ENCODE measurements around the gene HCRTR1.
"Not testable (repeated sequence)": the region's sequence is repeated elsewhere in the genome, so short reads cannot be mapped to it uniquely, and the experiment has no call there.

Gene HCRTR1

GRCh38 chr1:31581821-31582810 is 35.4 kb upstream of the HCRTR1 start:
- DNase-seq = no peak

GRCh38 chr1:31583082-31583994 is 34.2 kb upstream of the HCRTR1 start:
- no peak for DNase-seq

GRCh38 chr1:31583995-31584868 is 33.3 kb upstream of the HCRTR1 start:
- no peak for DNase-seq

- DNase-seq = no peak
Measured at GRCh38 chr1:31584869-31585735, 32.4 kb upstream of the HCRTR1 start.

GRCh38 chr1:31585736-31586365 is 31.6 kb upstream of the HCRTR1 start:
- no peak for DNase-seq

GRCh38 chr1:31586376-31587327 is 30.8 kb upstream of the HCRTR1 start:
- DNase-seq = no peak

GRCh38 chr1:31587328-31587699 is 30.2 kb upstream of the HCRTR1 start:
- DNase-seq = not testable (repeated sequence)

GRCh38 chr1:31587720-31588423 is 29.6 kb upstream of the HCRTR1 start:
- DNase-seq = no peak

GRCh38 chr1:31588751-31589515 is 28.6 kb upstream of the HCRTR1 start:
- no peak for DNase-seq

GRCh38 chr1:31591425-31592093 is 25.9 kb upstream of the HCRTR1 start:
- DNase-seq = no peak

- DNase-seq = no peak
Measured at GRCh38 chr1:31592132-31592531, 25.4 kb upstream of the HCRTR1 start.

- no peak for DNase-seq
Measured at GRCh38 chr1:31593136-31593665, 24.3 kb upstream of the HCRTR1 start.

- DNase-seq = peak; percentile 30
Measured at GRCh38 chr1:31593770-31594632, 23.5 kb upstream of the HCRTR1 start.

- no peak for DNase-seq
Measured at GRCh38 chr1:31595836-31596736, 21.4 kb upstream of the HCRTR1 start.

GRCh38 chr1:31596737-31597097 is 20.8 kb upstream of the HCRTR1 start:
- DNase-seq = no peak

Data from GDM1 (cell line).